ENCODE measurements around the gene SERPINB2. TPM values are rescaled to one million over a fixed set of nuclear protein-coding genes. Genes with fewer than 3 reads are reported as not detected.
A peak's percentile ranks its signal among the peaks of the same experiment; 100 is the strongest.

SERPINB2 gene
- total RNA-seq (2014; rRNA removed; shearing (Covaris generic)) = 20.3 and 20.5 TPM in 2 replicates

- peak; percentile 69 for DNase-seq (ENCODE audit: low read depth)
Observed at GRCh38 chr18:63887424-63887823, at the start of gene SERPINB2. Gene SERPINB2, plus strand, starts transcription at chr18:63887705. Its CDS starts 3,740 bp downstream, at chr18:63891445.

- no peak for DNase-seq (ENCODE audit: low read depth)
Observed at GRCh38 chr18:63843008-63843407, 44.5 kb upstream of the SERPINB2 start.

- DNase-seq (ENCODE audit: low read depth) = peak; percentile 52
Observed at GRCh38 chr18:63844254-63844653, 43.3 kb upstream of the SERPINB2 start.

- peak; percentile 67 for DNase-seq (ENCODE audit: low read depth)
Observed at GRCh38 chr18:63848159-63848558, 39.3 kb upstream of the SERPINB2 start.

GRCh38 chr18:63850020-63850419 is 37.5 kb upstream of the SERPINB2 start:
- peak; percentile 64 for DNase-seq (ENCODE audit: low read depth)

GRCh38 chr18:63850636-63851035 is 36.9 kb upstream of the SERPINB2 start:
- no peak for DNase-seq (ENCODE audit: low read depth)

GRCh38 chr18:63858456-63858855 is 29.0 kb upstream of the SERPINB2 start:
- no peak for DNase-seq (ENCODE audit: low read depth)

- DNase-seq (ENCODE audit: low read depth) = no peak
Observed at GRCh38 chr18:63859781-63860475, 27.6 kb upstream of the SERPINB2 start.

- DNase-seq (ENCODE audit: low read depth) = no peak
Observed at GRCh38 chr18:63860531-63860930, 27.0 kb upstream of the SERPINB2 start.

GRCh38 chr18:63867368-63868125 is 20.0 kb upstream of the SERPINB2 start:
- DNase-seq (ENCODE audit: low read depth) = no peak

- no peak for DNase-seq (ENCODE audit: low read depth)
Observed at GRCh38 chr18:63868546-63868945, 19.0 kb upstream of the SERPINB2 start.

- DNase-seq (ENCODE audit: low read depth) = peak; percentile 92
Observed at GRCh38 chr18:63869374-63869773, 18.1 kb upstream of the SERPINB2 start.

GRCh38 chr18:63869851-63870250 is 17.7 kb upstream of the SERPINB2 start:
- DNase-seq (ENCODE audit: low read depth) = peak; percentile 59

GRCh38 chr18:63871836-63872235 is 15.7 kb upstream of the SERPINB2 start:
- no peak for DNase-seq (ENCODE audit: low read depth)

GRCh38 chr18:63872586-63872985 is 14.9 kb upstream of the SERPINB2 start:
- DNase-seq (ENCODE audit: low read depth) = no peak

GRCh38 chr18:63878343-63878742 is 9.2 kb upstream of the SERPINB2 start:
- peak; percentile 58 for DNase-seq (ENCODE audit: low read depth)

GRCh38 chr18:63878925-63879324 is 8.6 kb upstream of the SERPINB2 start:
- DNase-seq (ENCODE audit: low read depth) = peak; percentile 34

GRCh38 chr18:63879709-63880108 is 7.8 kb upstream of the SERPINB2 start:
- DNase-seq (ENCODE audit: low read depth) = peak; percentile 63

- peak; percentile 56 for DNase-seq (ENCODE audit: low read depth)
Observed at GRCh38 chr18:63881851-63882250, 5.7 kb upstream of the SERPINB2 start.

- peak; percentile 94 for DNase-seq (ENCODE audit: low read depth)
Observed at GRCh38 chr18:63882333-63883141, 5.0 kb upstream of the SERPINB2 start.

GRCh38 chr18:63883617-63884016 is 3.9 kb upstream of the SERPINB2 start:
- DNase-seq (ENCODE audit: low read depth) = peak; percentile 27
